Activated T-helper 1 cell treated with anti-CD3 and anti-CD28 coated beads, Interleukin-2, amount 50 U/mL, for 16 hours (primary cell): Measurements from ENCODE around the gene PRELID2.
"Not testable (repeated sequence)": the region's sequence is repeated elsewhere in the genome, so short reads cannot be mapped to it uniquely, and the experiment has no call there.

Source experiments
- DNase-seq, 2 donors: peaks; one replicate each; pipeline ENCODE4 v3.0.0-alpha.2; 2020; ENCODE audit warnings: low read depth in 1 of 2, low spot score in 1 of 2

Gene PRELID2

DNA sequence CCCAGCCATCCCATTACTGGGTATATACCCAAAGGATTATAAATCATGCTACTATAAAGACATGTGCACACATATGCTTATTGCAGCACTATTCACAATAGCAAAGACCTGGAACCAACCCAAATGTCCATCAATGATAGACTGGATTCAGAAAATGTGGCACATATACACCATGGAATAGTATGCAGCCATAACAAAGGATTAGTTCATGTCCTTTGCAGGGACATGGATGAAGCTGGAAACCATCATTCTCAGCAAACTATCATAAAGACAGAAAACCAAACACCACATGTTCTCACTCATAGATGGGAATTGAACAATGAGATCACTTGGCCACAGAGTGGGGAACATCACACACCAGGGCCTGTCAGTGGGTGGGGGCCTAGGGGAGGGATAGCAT, 36.6 kb downstream of the PRELID2 start:
- DNase-seq = not testable (repeated sequence)

DNA sequence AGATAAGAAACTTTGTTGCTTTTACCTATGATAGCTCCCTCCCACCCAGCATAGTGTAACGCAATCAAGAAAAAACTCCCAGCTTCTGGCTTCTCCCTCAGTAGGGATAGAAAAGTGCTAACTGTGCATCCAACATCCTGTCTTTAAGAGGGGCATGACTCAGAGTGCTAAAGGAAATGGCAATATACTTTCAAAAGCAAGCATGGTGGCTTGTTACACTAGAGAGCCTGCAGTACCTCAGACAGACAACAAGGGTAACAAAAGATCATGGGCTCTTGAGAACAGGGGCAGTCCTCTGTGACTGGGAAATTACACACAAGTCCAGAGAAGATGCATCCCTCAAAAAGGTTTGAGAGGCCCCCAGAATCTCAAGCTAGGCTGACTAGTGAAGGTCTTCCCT, 37.8 kb downstream of the PRELID2 start:
- no peak for DNase-seq

DNA sequence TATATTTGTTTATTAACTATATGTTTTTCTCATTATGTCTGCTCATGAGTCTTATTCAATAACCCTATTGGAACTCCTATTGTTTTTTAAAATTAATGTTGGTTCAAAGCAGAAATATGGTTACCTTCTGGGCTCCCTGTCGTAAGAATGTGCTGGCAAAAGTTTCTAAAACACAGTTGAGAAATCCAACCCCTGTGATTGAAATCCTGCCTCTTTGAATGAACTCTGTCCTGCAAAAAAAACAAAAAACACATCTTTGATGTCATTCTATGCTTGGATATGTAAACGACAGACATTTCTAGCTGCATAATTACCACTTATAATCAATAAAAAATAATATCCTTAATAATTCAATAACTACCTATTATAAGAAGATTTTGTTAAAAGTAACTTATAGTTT, 38.8 kb downstream of the PRELID2 start:
- no peak for DNase-seq

DNA sequence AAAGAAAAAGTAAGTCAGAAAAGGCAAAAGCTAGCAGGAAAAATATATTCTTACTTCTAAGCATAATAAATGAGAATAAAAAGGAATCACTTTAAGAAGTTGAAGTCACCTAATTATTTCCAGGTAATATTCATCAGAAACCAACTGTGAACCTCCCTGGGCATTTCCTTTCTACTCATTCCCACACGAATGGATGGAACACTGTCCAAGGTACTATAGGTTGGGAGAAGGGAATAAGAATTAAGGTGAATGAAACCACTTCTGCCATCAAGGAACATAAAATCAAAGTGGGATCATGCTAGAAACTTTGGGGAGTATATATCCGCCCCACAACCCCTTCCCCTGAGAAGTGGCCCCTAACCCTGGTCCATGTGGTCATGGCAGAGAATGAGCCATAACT, 41.6 kb downstream of the PRELID2 start:
- no peak for DNase-seq

DNA sequence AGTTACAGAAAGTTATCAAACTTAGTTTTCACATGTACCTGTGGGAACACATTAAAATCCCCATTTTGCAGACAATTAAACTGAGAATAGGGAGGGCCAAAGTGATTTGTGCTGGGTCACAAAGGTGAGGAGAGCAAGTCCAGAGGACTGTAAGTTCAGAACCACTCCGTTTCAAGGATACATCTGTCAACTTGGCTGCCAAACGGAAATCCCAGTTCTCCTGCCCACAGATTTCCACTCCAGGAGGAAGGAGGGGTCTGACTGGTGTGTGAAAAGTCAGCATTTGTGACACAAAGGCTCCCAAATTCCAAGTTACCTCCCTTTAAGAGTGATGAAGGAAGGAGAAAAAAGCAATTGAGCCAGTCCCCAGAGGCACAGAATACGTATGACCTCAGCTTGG, 42.3 kb downstream of the PRELID2 start:
- DNase-seq = no peak

DNA sequence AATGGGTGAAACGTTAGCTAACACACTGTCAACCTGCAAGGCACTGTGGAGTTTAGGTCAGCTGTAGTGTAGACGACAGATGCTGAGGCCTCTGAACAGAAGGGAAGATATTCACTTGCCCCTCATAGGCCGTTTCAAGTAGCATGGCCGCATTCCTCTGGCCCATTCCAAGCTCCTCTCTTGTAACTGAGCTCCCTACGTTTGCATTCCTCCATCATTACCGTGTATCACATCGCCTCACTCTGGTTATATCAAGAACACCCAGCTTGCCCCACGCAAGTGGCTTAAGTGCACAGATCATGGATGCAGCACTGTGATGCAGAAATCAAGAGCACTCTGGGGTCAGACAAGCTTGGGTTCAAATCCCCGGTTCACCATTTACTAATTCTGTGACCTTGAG, 43.3 kb downstream of the PRELID2 start:
- DNase-seq = no peak

DNA sequence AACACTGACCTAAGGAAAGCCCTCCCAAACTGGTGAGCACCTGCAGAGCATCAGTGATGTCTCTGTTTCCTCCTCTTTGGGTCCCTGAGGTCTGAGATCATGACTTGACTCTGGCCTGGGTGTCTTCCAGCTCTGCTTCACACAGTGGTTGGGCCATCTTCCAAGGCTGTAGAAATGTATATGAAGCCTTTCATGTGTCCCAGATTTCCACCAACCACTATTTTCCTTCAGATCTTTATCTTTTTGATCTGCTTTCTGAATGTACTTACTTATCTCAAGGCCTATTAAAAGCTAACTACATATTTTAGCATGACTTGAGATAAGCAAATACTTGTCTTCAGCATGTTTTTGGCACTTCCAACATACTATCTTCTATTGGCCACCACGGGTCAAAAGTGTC, 47.1 kb downstream of the PRELID2 start:
- no peak for DNase-seq

DNA sequence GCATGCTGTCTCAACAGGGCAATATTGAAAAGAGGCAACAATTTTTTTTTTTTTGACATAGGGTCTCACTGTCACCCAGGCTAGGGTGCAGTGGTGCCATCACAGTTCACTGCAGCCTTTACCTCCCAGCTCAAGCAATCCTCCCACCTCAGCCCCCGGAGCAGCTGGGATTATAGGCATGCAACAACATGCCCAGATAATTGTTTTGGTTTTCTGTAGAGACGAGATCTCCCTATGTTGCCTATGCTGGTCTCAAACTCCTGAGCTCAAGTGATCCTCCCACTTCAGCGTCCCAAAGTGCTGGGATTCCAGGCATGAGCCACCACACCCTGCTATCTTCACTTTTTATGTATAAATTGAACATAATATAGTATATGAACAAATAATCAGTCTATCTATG, 47.6 kb downstream of the PRELID2 start:
- DNase-seq = no peak

DNA sequence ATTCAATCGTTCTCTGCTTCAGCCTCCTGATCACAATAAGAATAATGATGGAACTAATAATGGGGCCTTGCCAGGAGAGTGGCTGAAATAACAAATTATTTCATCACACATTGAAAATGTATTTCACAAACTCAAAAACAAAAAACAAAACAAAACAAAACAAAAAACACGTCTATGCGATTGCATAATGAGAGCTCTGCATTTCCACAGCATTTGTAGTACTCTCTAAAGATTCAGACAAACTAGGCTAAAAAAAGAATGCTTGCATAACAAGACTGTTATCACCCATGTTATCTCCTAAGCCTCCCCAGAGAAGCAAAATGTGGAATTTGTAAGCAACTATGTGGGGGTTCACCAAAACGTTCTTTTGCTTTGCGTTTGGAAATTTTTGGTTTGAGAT, 48.1 kb downstream of the PRELID2 start:
- no peak for DNase-seq

DNA sequence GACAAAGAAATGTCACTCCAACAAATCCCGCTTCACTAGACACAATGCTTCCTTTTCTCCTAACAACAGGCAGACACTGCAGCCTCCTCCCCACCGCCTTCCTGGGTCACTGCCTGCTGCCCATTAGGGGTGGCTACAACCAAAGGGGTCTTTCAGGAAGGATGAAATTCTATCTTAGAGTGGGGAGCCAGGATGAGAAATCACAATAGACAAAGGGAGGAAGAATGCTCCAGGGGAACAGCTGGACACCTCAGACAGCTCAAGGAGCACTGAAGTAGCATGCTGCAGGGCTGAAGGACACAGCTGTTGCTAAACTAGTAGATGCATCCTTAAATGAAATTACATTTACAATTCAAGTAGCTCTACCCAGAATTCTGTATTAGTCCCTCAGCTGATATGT, 54.2 kb downstream of the PRELID2 start:
- DNase-seq = no peak

DNA sequence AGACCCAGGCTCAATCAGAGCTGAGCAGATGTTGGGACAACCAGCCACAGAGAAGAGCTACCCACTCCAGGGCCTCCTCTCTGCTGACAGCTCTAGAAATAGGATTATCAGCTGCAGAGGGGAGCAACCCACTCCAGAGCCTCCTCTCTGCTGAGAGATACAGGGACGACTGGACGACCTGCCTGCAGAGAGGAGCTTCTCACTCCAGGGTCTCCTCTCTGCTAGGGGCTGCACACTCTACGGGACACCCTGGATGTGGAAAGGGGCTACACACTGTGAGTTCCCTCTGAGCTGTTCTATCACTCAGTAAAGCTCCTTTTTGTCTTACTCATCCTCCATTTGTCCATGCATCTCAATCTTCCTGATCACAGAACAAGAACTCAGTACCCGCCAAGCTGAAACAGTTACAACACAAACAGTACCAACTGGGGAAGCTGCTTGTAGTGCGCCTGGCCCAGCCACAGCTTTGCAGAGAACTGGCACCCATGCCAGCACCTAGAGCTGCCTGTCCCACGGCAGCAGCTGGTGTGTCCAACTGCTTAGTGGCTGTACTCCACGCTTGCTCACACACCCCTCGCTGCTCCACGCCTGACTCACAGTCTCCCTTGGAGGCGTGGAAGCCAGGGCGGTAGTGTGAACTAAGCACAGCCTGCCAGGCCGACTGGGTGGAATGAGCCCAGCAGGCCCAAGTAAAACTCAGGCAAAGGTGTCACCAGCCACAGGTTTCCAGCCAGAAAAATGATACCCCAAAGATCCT, 56.8 kb downstream of the PRELID2 start:
- DNase-seq = no peak

DNA sequence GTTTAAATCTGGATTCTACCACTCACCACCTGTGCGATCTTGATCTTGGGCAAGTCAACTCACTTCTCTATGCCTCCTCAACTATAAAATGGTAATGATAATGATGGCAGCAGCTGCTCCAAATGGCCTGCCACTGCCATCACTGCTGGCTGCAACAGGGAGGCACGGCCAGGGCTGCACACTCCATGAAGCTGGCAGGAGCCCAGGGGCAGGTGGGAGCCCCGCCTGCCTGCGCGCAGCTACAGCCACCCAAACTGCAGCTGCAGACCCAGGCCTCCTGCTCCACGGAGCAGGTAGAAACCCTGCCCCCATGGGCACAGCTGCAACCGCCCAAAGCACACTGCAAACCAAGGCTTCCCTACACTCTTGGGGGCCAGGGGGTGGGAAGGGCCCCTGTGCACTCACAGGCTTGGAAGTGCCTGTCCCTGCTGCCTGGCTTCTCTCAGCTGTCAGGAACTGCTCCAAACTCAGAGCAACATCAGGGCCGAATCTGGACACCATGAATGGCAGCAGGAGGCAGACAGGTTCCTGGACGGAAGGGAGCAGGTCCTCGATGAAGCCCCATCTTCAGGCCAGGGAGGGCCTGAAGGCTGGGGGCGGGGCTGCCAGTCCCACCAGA, 57.6 kb downstream of the PRELID2 start:
- no peak for DNase-seq

DNA sequence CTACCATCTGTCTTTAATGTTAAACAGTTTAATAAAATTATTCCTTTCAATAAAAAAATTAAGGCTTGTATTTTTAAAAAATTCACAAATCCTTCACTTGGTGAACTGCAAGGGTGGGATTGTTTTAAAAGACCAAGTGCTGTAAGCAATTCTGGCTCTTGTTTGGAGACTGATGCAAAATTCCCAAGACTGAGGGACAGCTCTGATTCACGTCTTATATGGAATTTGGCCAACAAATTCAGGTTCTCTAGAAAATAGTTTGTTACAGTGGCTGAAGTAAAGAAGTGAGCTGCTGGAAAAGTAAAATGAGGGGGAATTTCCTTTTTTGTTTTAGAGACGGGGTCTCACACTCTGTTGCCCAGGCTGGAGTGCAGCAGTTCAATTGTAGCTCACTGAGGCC, 58.3 kb downstream of the PRELID2 start:
- no peak for DNase-seq

DNA sequence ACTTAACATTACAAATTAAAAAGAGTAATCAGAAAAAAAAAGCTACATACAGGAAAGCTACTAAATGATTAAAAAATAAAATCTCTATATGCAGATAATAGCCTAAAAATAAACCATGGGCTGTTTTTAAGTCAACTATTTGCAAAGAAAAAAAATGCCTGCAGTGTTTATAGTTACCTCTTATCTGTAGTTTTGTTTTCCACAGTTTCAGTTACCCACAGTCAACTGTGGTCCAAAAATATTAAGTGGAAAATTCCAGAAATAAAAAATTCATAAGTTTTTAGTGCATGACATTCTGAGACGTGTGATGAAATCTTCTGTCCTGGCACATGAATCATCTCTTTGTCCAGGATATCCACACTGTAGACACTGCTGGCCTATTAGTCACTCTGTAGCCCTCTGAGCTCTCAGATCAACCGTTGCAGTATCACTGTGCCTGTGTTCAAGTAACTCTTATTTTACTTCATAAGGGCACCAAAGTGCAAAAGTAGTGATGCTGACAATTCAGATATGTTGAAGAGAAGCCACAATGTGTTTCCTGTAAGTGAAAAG, 59.2 kb downstream of the PRELID2 start:
- no peak for DNase-seq

DNA sequence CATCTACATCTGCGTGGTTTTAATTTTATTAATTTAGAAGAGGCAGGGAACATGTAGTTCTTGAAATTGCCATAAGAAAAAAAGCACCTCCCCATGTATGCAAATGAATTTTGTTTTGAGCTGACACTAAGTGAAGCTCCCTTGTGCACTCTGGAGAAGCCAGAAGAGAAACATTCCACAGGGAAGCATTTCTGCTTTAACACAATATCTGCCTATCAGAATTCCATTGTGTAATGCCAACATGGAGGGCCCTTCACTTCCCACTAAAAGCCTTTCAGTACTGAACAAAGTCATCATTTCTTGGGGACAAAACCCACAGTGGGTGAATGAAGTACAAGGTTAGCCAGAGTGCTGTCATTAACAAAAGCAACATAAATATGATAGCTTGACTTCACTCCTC, 59.7 kb downstream of the PRELID2 start:
- no peak for DNase-seq

DNA sequence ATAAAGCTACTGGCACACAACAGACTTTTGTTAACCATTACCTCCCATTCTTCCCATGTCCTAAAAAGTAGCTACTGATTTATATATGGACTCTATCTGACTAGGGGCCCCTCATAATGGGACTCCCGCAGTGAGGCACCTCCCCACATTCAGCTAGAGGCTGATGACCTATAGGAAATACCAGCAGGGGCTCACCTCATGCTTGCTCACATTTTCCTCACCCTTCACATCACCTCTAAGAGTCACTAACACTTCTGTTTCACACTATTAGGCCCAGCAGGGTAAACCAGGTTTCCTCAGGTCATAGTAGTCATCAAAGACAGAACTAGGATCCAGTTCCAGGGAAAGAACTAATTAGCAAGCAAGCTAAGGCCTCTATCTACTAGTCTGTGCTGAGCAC, 60.7 kb downstream of the PRELID2 start:
- DNase-seq = no peak

DNA sequence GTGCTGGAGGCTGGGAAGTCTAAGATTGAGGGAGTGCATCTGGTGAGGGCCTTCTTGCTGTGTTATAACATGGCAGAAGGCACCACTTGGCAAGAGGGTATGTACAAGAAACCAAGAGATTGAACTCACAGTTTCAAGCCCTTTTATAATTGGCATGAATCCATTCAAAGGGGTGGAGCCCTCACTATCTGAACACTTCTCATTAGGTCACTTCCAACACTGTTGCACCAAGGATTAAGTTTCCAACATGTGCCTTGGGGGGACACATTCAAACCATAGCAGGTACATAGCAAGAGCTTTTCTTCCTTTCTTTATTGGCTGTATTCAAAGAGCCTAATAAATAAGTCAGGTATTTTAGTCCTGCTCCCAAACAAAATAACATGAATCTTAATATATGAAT, 62.7 kb downstream of the PRELID2 start:
- DNase-seq = no peak

DNA sequence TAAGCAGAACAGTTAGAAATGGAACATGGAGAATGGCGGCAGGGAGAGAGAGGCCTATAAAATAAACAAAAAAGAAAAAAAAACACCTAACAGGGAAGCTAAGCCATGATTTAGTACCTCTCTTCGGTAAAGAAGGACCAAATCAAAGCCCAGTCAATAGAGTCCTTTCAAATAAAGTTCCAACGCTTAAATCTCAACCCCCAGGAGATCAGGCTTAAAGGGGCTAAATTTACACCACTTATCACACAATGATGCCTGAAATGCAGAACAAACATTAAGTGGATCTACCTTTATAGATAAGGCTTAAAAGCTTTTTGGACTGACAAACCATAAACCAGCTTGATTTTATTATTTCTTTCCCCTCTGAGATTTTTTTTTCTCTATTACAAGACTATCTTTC, 66.3 kb downstream of the PRELID2 start:
- no peak for DNase-seq

DNA sequence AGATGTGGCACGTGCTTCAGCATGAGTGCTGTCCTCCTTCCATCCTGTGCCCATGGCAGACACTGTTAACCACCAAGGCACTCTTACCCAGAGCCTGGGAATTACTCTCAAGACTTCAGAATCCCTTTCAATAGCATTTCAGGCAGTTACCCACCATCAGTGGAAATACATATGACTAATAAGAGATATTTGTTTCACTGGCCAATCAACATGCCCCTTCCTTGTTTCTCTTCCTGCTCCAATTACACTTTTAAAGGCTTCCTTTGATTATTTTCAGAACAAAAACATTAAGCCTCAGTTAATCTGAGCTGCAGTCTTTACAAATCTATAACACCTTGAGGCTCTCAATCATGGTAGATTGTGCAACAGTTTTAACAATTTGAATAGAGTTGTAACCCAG, 70.8 kb downstream of the PRELID2 start:
- DNase-seq = no peak

DNA sequence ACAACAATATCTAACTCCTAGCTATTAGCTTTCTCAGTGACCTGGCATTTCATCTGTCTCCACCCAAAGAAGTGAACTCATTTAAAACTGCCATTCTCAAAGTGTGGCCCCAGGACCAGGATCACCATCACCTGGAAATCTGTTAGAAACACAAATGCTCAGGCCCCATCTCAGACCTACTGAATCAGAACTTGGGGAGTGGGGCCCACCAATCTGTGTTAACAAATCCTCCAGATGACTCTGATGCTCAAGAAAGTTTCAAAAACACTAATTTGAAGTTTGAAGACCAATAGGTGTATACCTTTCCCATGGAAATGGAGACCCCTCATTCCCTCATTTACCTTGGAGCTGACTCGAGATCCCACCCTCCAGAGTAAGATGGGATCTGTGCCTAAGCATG, 72.3 kb downstream of the PRELID2 start:
- no peak for DNase-seq

DNA sequence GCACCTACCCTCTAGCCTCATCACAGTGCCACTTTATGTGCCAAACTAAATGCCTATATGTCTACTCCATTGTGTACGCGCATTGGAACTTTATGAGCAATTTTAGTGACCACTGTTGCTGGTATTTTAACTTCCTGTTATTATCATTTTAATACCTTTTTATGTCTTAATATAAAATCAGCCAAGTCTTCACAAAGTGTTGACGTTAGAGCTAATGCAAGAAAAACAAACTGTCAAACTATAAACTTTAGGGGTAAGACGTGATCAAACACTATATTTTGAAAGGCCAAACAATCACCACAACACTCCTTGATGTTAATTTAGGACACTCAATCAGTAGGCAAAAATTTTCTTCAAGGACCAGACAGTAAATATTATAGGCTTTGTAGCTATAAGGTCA, 73.9 kb downstream of the PRELID2 start:
- DNase-seq = no peak

DNA sequence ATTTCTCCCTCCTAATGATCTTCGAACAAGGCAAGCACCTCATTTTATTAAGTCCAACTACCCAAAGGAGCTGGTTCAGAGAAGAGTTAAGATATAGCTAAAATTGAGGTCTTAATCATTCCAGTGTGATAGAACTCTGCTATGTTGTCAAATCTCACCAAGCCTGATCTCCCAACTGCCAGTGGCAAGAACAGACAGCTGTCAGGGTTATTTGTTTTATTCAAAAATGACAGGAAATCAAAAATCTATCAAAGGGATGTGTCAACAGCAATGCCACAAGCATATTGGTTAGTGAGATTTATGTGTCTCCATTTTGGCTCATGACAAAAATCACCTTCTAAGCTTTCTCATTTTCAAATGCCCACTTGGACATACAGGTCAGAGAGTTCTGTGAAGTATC, 74.5 kb downstream of the PRELID2 start:
- DNase-seq = no peak

DNA sequence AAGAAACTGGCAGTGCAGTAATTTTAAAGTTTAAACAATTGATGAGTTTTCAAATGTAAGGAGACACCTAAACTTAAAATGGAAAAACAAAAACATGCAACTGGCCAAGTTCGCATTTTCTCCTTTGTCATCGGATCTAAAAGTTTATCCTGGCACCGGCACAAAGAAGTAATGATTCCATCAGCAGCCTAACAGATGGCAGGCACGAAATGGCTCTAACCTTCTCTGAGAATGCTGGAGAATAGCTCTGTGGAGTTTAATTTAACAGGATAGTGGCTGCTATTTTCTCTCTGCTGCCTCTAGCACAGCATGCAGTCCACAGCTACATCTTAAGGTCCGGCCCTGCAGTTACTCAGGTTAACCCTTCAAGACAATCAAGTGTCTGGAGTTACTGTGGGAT, 82.2 kb downstream of the PRELID2 start:
- DNase-seq = no peak
